ENCODE data around the gene LACRT. TPM values are rescaled to one million over a fixed set of nuclear protein-coding genes. Genes with fewer than 3 reads are reported as not detected.

LACRT gene
- total and polyA plus RNA-seq, 9 of the 15 experiments (the other 6 are each of a cell fraction or from before 2014, with no cell fraction given) = not detected

DNA sequence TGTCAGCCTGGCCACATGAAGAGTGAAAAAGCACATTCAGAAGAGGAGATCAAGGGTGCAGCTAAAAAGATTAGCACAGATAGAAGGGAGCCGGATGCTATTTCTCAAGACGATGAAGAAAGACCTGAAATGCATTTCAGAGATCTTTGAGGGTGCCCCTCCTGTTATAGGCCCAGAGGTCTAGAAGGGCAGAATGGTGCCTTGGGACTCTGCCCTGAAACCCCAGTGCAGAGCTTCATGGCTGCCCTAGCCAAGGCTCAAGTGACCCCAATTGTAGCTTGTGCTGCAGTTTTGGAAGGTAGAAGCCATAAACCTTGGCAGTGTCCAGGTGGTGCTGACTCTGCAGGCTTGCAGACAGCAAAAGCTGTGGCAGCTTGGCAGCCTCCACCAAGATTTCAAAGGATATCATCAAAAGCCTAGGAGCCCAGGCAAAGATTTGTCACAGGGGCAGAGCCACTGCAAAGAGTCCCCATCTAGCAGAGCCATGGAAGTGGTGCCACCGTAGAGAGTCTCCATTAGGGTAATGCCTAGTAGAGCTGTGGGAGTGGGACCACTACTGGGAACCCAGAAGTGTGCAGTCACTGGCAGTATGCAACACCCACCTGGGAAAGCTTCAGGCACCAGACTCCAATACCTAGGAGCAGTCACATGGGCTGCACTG lies 6.4 kb downstream of the LACRT start (continued):
- TF ChIP-seq, protein P1, sequence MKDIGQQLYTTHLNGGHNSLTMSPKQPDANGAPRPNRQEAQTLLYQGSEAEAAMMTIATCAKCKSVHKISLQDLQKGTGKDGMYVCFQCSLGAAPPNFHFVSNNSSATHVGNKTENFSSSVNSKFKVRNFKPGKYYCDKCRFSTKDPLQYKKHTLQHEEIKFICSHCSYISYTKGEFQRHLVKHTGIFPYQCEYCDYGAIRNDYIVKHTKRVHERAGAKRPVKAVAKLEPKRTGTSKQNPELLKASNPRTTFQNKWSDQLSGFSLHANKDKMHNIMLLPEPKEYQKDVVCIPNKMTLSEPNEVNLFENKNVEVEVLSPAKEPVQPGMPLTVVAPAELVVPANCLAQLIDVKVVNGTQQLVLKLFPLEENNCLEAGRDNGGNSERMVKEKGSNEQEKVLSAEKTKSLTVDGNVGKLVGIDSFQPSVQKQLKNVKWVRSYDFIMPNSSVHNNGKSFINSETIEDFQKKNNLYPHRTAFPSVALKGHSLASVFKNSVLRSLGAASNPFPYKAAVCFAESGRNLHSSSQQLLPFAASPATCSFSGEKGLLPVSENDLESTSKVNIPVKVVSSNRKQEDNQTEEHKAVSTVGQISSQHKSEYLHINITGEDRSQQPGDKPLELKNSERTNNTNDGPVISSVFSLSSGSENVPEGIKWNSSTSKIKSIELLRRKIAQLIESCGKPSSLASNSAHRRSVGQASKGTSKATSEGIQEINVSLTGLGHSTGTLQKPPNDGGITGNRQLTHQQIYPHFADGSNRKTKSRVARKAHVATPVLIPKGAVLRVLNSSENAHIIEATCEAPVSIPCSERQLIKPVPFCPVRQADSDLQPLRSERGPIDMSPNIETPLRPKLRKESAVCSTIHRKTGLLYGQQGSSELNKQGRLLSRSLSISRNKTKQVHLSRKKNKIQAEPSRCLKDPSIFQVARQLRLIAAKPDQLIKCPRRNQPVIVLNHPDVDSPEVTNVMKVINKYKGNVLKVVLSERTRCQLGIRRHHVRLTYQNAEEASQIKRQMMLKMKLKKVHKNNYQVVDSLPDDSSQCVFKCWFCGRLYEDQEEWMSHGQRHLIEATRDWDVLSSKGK (CRISPR knock-in tag; IDR thresholded peaks at IDR 0.05) = no peak
- TF ChIP-seq, protein P2, sequence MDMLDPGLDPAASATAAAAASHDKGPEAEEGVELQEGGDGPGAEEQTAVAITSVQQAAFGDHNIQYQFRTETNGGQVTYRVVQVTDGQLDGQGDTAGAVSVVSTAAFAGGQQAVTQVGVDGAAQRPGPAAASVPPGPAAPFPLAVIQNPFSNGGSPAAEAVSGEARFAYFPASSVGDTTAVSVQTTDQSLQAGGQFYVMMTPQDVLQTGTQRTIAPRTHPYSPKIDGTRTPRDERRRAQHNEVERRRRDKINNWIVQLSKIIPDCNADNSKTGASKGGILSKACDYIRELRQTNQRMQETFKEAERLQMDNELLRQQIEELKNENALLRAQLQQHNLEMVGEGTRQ (CRISPR knock-in tag; IDR thresholded peaks at IDR 0.05) = no peak

DNA sequence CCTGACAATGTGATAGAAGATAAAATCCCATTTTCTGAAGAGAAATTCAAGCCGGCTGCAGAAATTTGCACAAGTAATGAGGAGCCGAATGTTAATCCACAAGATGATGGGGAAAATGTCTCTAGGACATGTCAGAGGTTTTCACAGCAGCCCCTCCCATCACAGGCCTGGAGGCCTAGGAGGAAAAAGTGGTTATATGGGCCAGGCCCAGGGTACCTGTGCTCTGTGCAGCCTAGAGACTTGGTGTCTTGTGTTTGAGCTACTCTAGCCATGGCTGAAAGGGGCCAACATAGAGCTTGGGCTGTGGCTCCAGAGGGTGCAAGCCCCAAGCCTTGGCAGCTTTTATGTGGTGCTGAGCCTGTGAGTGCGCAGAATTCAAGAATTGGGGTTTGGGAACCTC lies 7.4 kb downstream of the LACRT start:
- ChIA-PET POLR2A (no interaction called here), CTCF (ENCODE audit: low intra/inter-chr PET ratio) (no interaction called here)
- in situ Hi-C loops (cut with MboI) (no loop called here), intact Hi-C loops (cut with micrococcal nuclease) (no loop called here)
- peaks cover 0 to 4% of the 10 kb centered on the region in 2 experiments; a peak in 1 of 5 replicates for H3K27me3 ChIP-seq (ENCODE audit: control insufficient read depth in 2 of 2, insufficient read depth in 2 of 2, low read length in 2 of 2)
- no peaks in the 10 kb centered on the region for H3K9me3 ChIP-seq (replicated peaks; ENCODE audit: control insufficient read depth, insufficient read depth, low read depth, low read length)
- no peak overlapping the region for H3K27ac ChIP-seq (ENCODE audit: extremely low read depth, low read depth, low read length)
- H3K4me2 ChIP-seq (ENCODE audit: insufficient read depth, low read length) = no peak overlapping the region
- WGBS (ENCODE audit: insufficient coverage, low coverage, missing lambda C conversion rate) = 2% methylated on average over 3 of the region's 3 CpGs
- no peaks in the 10 kb centered on the region for H3K79me2 ChIP-seq (ENCODE audit: control insufficient read depth, insufficient read depth, low read length)
- no peaks in the 10 kb centered on the region for H3K9me1 ChIP-seq (ENCODE audit: control insufficient read depth, insufficient read depth, low read length)
- no peak overlapping the region for H3K4me3 ChIP-seq
- H3K4me1 ChIP-seq (replicated peaks in 1 of 2; ENCODE audit: control insufficient read depth in 2 of 2, insufficient read depth in 2 of 2, low read length in 2 of 2) = no peaks in the 10 kb centered on the region
- FAIRE-seq = no peak
- no peak overlapping the region for H3K9ac ChIP-seq (ENCODE audit: insufficient read depth in 1 of 2, low read depth in 2 of 2, low read length in 2 of 2)
- BruUV-seq (replicated peaks) = no TSS peak
- no peak overlapping the region for H2AFZ ChIP-seq (ENCODE audit: low read depth, low read length)
- no peak for TF ChIP-seq ZNF239 (CRISPR knock-in tag; IDR thresholded peaks at IDR 0.05)
- no peak for TF ChIP-seq NR1H2 (CRISPR knock-in tag; IDR thresholded peaks at IDR 0.05)
- no peaks in the 10 kb centered on the region for H4K20me1 ChIP-seq (replicated peaks; ENCODE audit: control insufficient read depth, insufficient read depth, low read length)
- no peak for DNase-seq (ENCODE audit: extremely low read depth in 1 of 4, low spot score in 3 of 4)
- ATAC-seq = no peak
- no peaks in the 10 kb centered on the region for H3K36me3 ChIP-seq (ENCODE audit: control insufficient read depth, insufficient read depth, low read length)

Measured in K562 (cell line).